Common myeloid progenitor, CD34-positive (primary cell): Measurements from ENCODE around the gene RBFOX1.
A peak's percentile ranks its signal among the peaks of the same experiment; 100 is the strongest.

ENCODE experiments used
- CTCF ChIA-PET: fragments of 350-600 bp; sonication (Branson Sonifier 250); formaldehyde crosslinking; loops from one replicate; lab custom pipeline; 2021; ENCODE audit warnings: antibody characterized with exemption; lab: Charles Lee
- POLR2A ChIA-PET: fragments of 350-600 bp; sonication (Branson Sonifier 250); formaldehyde crosslinking; loops from one replicate; lab custom pipeline; 2021; ENCODE audit warnings: antibody characterized with exemption; lab: Charles Lee
- DNase-seq, 3 donors: peaks; one replicate each; pipeline versions ENCODE4 v3.0.0 to v3.0.0-alpha.2; 2013
- H3K27ac ChIP-seq, 2 experiments: 1 replicate in 1 of 2; 2 replicates in 1 of 2; pipeline ENCODE4 v1.7.0; 2013; ENCODE audit warnings: inconsistent platforms in 2 of 2, low read length in 2 of 2, mild to moderate bottlenecking in 2 of 2, low read depth in 1 of 2, moderate library complexity in 1 of 2; ENCODE audit not compliant: severe bottlenecking in 2 of 2, insufficient read depth in 1 of 2, poor library complexity in 1 of 2
- H3K27me3 ChIP-seq, 5 experiments: replicated peaks in 2 of 5; 1 replicate in 3 of 5; 2 replicates in 2 of 5; pipeline versions ENCODE4 v1.6.1 to v1.7.0; 2013; ENCODE audit warnings: low read length in 4 of 5, mild to moderate bottlenecking in 2 of 5, moderate library complexity in 2 of 5, inconsistent platforms in 1 of 5; ENCODE audit not compliant: insufficient read depth in 5 of 5, control insufficient read depth in 4 of 5
- H3K36me3 ChIP-seq, 4 experiments: 1 replicate in 2 of 4; 2 replicates in 2 of 4; pipeline versions ENCODE4 v1.6.1 to v1.7.0; 2013; ENCODE audit warnings: low read length in 3 of 4, control low read depth in 1 of 4, mild to moderate bottlenecking in 1 of 4; ENCODE audit not compliant: control insufficient read depth in 4 of 4, insufficient read depth in 4 of 4
- H3K4me1 ChIP-seq, 4 experiments: 1 replicate in 3 of 4; 2 replicates in 1 of 4; pipeline versions ENCODE4 v1.6.1 to v1.7.1; 2013; ENCODE audit warnings: low read length in 3 of 4, mild to moderate bottlenecking in 3 of 4, control low read depth in 1 of 4, inconsistent platforms in 1 of 4, moderate library complexity in 1 of 4; ENCODE audit not compliant: control insufficient read depth in 4 of 4, insufficient read depth in 4 of 4; ENCODE audit errors: control extremely low read depth in 1 of 4
- H3K4me3 ChIP-seq, 7 experiments: 1 replicate in 4 of 7; 2 replicates in 3 of 7; pipeline versions ENCODE4 v1.5.1 to v1.7.0; 2013; ENCODE audit warnings: mild to moderate bottlenecking in 7 of 7, low read length in 6 of 7, moderate library complexity in 6 of 7, inconsistent platforms in 2 of 7, low read depth in 2 of 7, control low read depth in 1 of 7; ENCODE audit not compliant: insufficient read depth in 4 of 7, control insufficient read depth in 1 of 7; ENCODE audit errors: extremely low read depth in 1 of 7
- H3K9me3 ChIP-seq, 5 experiments: 1 replicate in 4 of 5; 2 replicates in 1 of 5; pipeline versions ENCODE4 v1.6.1 to v1.7.1; 2013; ENCODE audit warnings: low read length in 4 of 5, mild to moderate bottlenecking in 2 of 5, inconsistent platforms in 1 of 5, low read depth in 1 of 5, moderate library complexity in 1 of 5; ENCODE audit not compliant: control insufficient read depth in 4 of 5, insufficient read depth in 2 of 5; ENCODE audit errors: control extremely low read depth in 1 of 5
- whole genome bisulfite sequencing: methylation state at CpG from one replicate; pipeline ENCODE4 v1.1.5; 2013; ENCODE audit not compliant: insufficient coverage; 5-methylcytosine and 5-hydroxymethylcytosine counted together

Gene RBFOX1

GRCh38 chr16:7317982-7318381, 14.7 kb upstream of the RBFOX1 start:
- H3K4me1 ChIP-seq, result no peaks in the 10 kb centered on the region
- H3K9me3 ChIP-seq, result peaks cover 0 to 2% (median 0%) of the 10 kb centered on the region in 5 experiments
- H3K27me3 ChIP-seq, result peaks cover 0 to 14% (median 3%) of the 10 kb centered on the region in 5 experiments
- CTCF ChIA-PET, result no interaction called here
- no peak overlapping the region for H3K27ac ChIP-seq
- WGBS, result 96% methylated on average over 5 of the region's 5 CpGs
- no peaks in the 10 kb centered on the region for H3K36me3 ChIP-seq
- no peak overlapping the region for H3K4me3 ChIP-seq
- POLR2A ChIA-PET, result no interaction called here
- no peak for DNase-seq

- CTCF ChIA-PET, result no interaction called here
- WGBS, result 94% methylated on average over 4 of the region's 7 CpGs
- Histone ChIP-seq H3K27ac (no peak overlapping the region), H3K4me1 (no peaks in the 10 kb centered on the region), H3K4me3 (no peak overlapping the region), H3K36me3 (no peaks in the 10 kb centered on the region), H3K9me3 (peaks cover 0 to 2% (median 0%) of the 10 kb centered on the region in 5 experiments), H3K27me3 (peaks cover 0 to 14% (median 3%) of the 10 kb centered on the region in 5 experiments)
- POLR2A ChIA-PET, result no interaction called here
- DNase-seq, result no peak
Measured at GRCh38 chr16:7318686-7319085, 14.0 kb upstream of the RBFOX1 start.

GRCh38 chr16:7319514-7319913, 13.1 kb upstream of the RBFOX1 start:
- Histone ChIP-seq H3K27ac (no peak overlapping the region), H3K4me3 (no peak overlapping the region), H3K9me3 (peaks cover 0 to 2% (median 0%) of the 10 kb centered on the region in 5 experiments), H3K4me1 (no peaks in the 10 kb centered on the region), H3K27me3 (peaks cover 0 to 5% (median 0%) of the 10 kb centered on the region in 5 experiments), H3K36me3 (no peaks in the 10 kb centered on the region)
- ChIA-PET CTCF (no interaction called here), POLR2A (no interaction called here)
- DNase-seq, result no peak
- WGBS, result 80% methylated on average over 1 of the region's 4 CpGs

GRCh38 chr16:7321661-7322060, 11.0 kb upstream of the RBFOX1 start:
- 64% methylated on average over 1 of the region's 1 CpG for WGBS
- Histone ChIP-seq H3K4me1 (no peaks in the 10 kb centered on the region), H3K4me3 (no peak overlapping the region), H3K36me3 (no peaks in the 10 kb centered on the region), H3K27ac (no peak overlapping the region), H3K9me3 (peaks cover 0 to 2% (median 0%) of the 10 kb centered on the region in 5 experiments), H3K27me3 (no peaks in the 10 kb centered on the region)
- peak in 2 of 3 donors; percentile 3 to 23 for DNase-seq
- ChIA-PET POLR2A (no interaction called here), CTCF (no interaction called here)

- ChIA-PET CTCF (no interaction called here), POLR2A (no interaction called here)
- H3K4me1 ChIP-seq, result no peaks in the 10 kb centered on the region
- no peaks in the 10 kb centered on the region for H3K36me3 ChIP-seq
- no peaks in the 10 kb centered on the region for H3K27me3 ChIP-seq
- H3K9me3 ChIP-seq, result peaks cover 0 to 2% (median 0%) of the 10 kb centered on the region in 5 experiments
- no peak overlapping the region for H3K4me3 ChIP-seq
- no peak overlapping the region for H3K27ac ChIP-seq
- no peak for DNase-seq
- 33% methylated on average over 1 of the region's 3 CpGs for WGBS
Measured at GRCh38 chr16:7324321-7324720, 8.3 kb upstream of the RBFOX1 start.

GRCh38 chr16:7325834-7326233, 6.8 kb upstream of the RBFOX1 start:
- no peak overlapping the region for H3K27ac ChIP-seq
- H3K4me3 ChIP-seq, result no peak overlapping the region
- no peak for DNase-seq
- POLR2A ChIA-PET, result no interaction called here
- CTCF ChIA-PET, result no interaction called here
- 80% methylated on average over 1 of the region's 3 CpGs for WGBS
- H3K27me3 ChIP-seq, result no peaks in the 10 kb centered on the region
- no peaks in the 10 kb centered on the region for H3K4me1 ChIP-seq
- no peaks in the 10 kb centered on the region for H3K36me3 ChIP-seq
- H3K9me3 ChIP-seq, result no peaks in the 10 kb centered on the region

GRCh38 chr16:7330709-7331108, 1.9 kb upstream of the RBFOX1 start:
- CTCF ChIA-PET, result no interaction called here
- 87% methylated on average over 6 of the region's 8 CpGs for WGBS
- no peak overlapping the region for H3K27ac ChIP-seq
- DNase-seq, result no peak
- no peak overlapping the region for H3K4me3 ChIP-seq
- H3K9me3 ChIP-seq, result no peaks in the 10 kb centered on the region
- H3K36me3 ChIP-seq, result no peaks in the 10 kb centered on the region
- no peaks in the 10 kb centered on the region for H3K4me1 ChIP-seq
- H3K27me3 ChIP-seq, result no peaks in the 10 kb centered on the region
- POLR2A ChIA-PET, result no interaction called here
